ENCODE data around the gene POLR1B. TPM values are rescaled to one million over a fixed set of nuclear protein-coding genes. Genes with fewer than 3 reads are reported as not detected.

POLR1B gene
- total and polyA plus RNA-seq, 4 donors, result 6.5 to 23.8 (median 10.8) TPM

- no peak overlapping the region for H3K9ac ChIP-seq (ENCODE audit: low read depth in 1 of 2, low read length in 2 of 2)
- H3K27ac ChIP-seq (ENCODE audit: low read depth in 1 of 2, low read length in 2 of 2), result no peak overlapping the region
- no peak overlapping the region for H3K4me3 ChIP-seq (ENCODE audit: low read depth in 1 of 3, low read length in 3 of 3)
- TF ChIP-seq TAF1 (conservative IDR thresholded peaks at IDR 0.05) (no peak), NR2F2 (IDR thresholded peaks at IDR 0.05) (no peak), ATF3 (IDR thresholded peaks at IDR 0.05) (no peak), RXRA (IDR thresholded peaks at IDR 0.05) (no peak), ZBTB33 (IDR thresholded peaks at IDR 0.05) (no peak), JUND (IDR thresholded peaks at IDR 0.05) (no peak), REST (IDR thresholded peaks at IDR 0.05) (no peak), EGR1 (IDR thresholded peaks at IDR 0.05; ENCODE audit: low read depth in 2 of 2) (no peak), FOXA2 (IDR thresholded peaks at IDR 0.05) (no peak), HNF4G (IDR thresholded peaks at IDR 0.05) (no peak), RAD21 (IDR thresholded peaks at IDR 0.05) (no peak), FOXA1 (IDR thresholded peaks at IDR 0.05) (no peak), MAX (IDR thresholded peaks at IDR 0.05) (no peak), GABPA (IDR thresholded peaks at IDR 0.05 in 1 of 2, conservative IDR thresholded peaks at IDR 0.05 in 1 of 2) (no peak), CTCF (IDR thresholded peaks at IDR 0.05; ENCODE audit: low read depth, low read length, missing input control) (no peak), YY1 (IDR thresholded peaks at IDR 0.05) (no peak), SP1 (IDR thresholded peaks at IDR 0.05) (no peak)
- H3K27me3 ChIP-seq (ENCODE audit: control insufficient read depth in 4 of 4, insufficient read depth in 4 of 4, low read length in 3 of 4), result no peaks in the 10 kb centered on the region
- no peaks in the 10 kb centered on the region for H3K9me3 ChIP-seq (ENCODE audit: control insufficient read depth in 4 of 4, low read length in 3 of 4)
- no peaks in the 10 kb centered on the region for H3K4me1 ChIP-seq (ENCODE audit: control insufficient read depth in 4 of 4, insufficient read depth in 4 of 4, low read length in 3 of 4)
- over 99% methylated on average over 3 of the region's 3 CpGs for WGBS
- peaks cover 6 to 13% (median 8%) of the 10 kb centered on the region in 4 donors for H3K36me3 ChIP-seq (ENCODE audit: control insufficient read depth in 4 of 4, insufficient read depth in 3 of 4, low read depth in 1 of 4, low read length in 3 of 4)
- DNase-seq (ENCODE audit: low spot score), result no peak
Measured at GRCh38 chr2:112516801-112517200, 25.5 kb upstream of the POLR1B start.

- H3K27me3 ChIP-seq (ENCODE audit: control insufficient read depth in 4 of 4, insufficient read depth in 4 of 4, low read length in 3 of 4), result no peaks in the 10 kb centered on the region
- H3K27ac ChIP-seq (ENCODE audit: low read depth in 1 of 2, low read length in 2 of 2), result no peak overlapping the region
- no peaks in the 10 kb centered on the region for H3K4me1 ChIP-seq (ENCODE audit: control insufficient read depth in 4 of 4, insufficient read depth in 4 of 4, low read length in 3 of 4)
- DNase-seq (ENCODE audit: low spot score), result no peak
- TF ChIP-seq HNF4A (conservative IDR thresholded peaks at IDR 0.05) (no peak), HNF4G (IDR thresholded peaks at IDR 0.05) (no peak), NR2F2 (IDR thresholded peaks at IDR 0.05) (no peak), CTCF (IDR thresholded peaks at IDR 0.05; ENCODE audit: low read depth, low read length, missing input control) (no peak), EGR1 (IDR thresholded peaks at IDR 0.05; ENCODE audit: low read depth in 2 of 2) (no peak), JUND (IDR thresholded peaks at IDR 0.05) (no peak), FOXA2 (IDR thresholded peaks at IDR 0.05) (no peak), REST (IDR thresholded peaks at IDR 0.05) (no peak)
- no peak overlapping the region for H3K9ac ChIP-seq (ENCODE audit: low read depth in 1 of 2, low read length in 2 of 2)
- peaks cover 6 to 15% (median 11%) of the 10 kb centered on the region in 4 donors for H3K36me3 ChIP-seq (ENCODE audit: control insufficient read depth in 4 of 4, insufficient read depth in 3 of 4, low read depth in 1 of 4, low read length in 3 of 4)
- WGBS, result 89% methylated on average over 7 of the region's 7 CpGs
- H3K4me3 ChIP-seq (ENCODE audit: low read depth in 1 of 3, low read length in 3 of 3), result no peak overlapping the region
- no peaks in the 10 kb centered on the region for H3K9me3 ChIP-seq (ENCODE audit: control insufficient read depth in 4 of 4, low read length in 3 of 4)
Measured at GRCh38 chr2:112518807-112519206, 23.5 kb upstream of the POLR1B start.
